HTR-8/SVneo (cell line): ENCODE measurements around the gene CCT2.

Experiments
- DNase-seq: peaks from one replicate; pipeline ENCODE4 v3.0.0; 2011; ENCODE audit warnings: low spot score, mixed read lengths; ENCODE audit not compliant: insufficient read length
- FAIRE-seq: peaks from 2 replicates; lab custom pipeline; 2011; peaks lifted over from hg19 to GRCh38; lab: Jason Lieb, UNC

Gene CCT2

DNA sequence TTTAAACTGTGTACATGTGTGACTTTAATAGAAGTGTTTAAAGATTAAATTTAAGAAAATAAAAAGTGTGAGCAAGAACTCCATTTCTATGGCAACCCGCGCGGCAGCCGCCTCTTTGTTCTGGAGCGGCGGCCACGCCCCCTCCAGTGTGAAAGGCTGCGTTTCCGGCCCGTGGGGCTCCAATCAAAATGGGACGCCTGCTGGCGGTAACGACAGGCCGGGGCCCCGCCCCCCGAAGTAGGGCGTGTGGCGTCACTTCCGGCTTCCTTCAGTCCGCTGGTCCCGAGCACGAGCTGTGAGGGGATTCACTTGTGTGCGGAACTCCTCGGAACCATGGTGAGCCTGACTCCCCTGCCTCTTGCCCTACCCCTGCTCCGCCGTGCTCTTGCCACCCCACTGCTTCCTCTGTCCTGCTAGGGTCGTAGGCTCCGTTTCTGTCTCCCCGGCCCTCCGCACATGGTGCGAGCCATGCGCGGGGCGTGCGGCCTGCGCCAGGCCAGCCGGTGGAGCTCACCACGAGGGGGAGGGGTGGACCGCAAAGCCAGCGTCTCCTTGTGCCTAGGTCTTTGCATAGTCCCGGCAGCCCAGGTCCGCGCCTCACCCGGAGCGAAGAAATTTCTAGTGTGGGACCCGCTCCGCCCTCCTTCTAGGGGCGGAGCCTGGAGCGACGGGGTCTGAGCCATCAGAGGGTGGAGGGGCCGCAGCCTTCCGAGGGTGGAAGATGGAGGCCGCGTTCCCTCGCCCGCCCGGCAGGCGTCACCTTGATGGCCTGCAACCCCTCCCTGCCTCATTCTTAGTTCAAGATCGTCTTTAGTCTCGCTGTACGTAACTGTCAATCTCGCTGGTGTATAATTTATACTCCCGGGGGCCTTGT is at the start of gene CCT2:
Gene CCT2, plus strand, starts transcription at position 271 of the 874 bp plus-strand sequence. Its CDS starts 63 bp downstream, at position 334.
- FAIRE-seq: peak; percentile 9
- peak; percentile 93 for DNase-seq

DNA sequence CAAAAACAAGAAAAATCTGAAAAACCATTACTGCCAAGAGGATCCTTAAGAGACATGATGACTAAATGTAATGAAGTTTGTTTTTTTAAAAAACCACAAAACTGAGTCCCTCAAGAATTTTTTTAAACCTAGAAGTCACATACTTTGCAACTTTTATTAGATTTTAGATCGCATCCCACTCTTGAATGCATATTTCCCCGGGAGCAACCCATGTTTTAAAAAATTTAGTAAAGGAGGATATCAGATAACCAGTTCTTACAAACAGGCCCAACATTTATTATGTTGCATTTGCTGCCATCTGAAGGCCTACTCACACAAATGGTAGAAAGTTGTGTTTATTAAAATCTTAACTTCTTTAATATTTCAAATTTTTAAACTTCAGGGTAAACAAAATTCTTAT is 44.3 kb upstream of the CCT2 start:
- DNase-seq (peak; percentile 44), FAIRE-seq (no peak)

- DNase-seq: no peak
- no peak for FAIRE-seq
Measured at GRCh38 chr12:69544087-69544486, 41.2 kb upstream of the CCT2 start.

GRCh38 chr12:69545081-69545480 is 40.2 kb upstream of the CCT2 start:
- FAIRE-seq (no peak), DNase-seq (no peak)

GRCh38 chr12:69546693-69547438 is 38.4 kb upstream of the CCT2 start:
- FAIRE-seq (no peak), DNase-seq (no peak)

- FAIRE-seq: no peak
- DNase-seq: no peak
Measured at GRCh38 chr12:69548687-69549086, 36.6 kb upstream of the CCT2 start.

- DNase-seq (no peak), FAIRE-seq (no peak)
Measured at GRCh38 chr12:69550569-69551350, 34.5 kb upstream of the CCT2 start.

- no peak for FAIRE-seq
- DNase-seq: peak; percentile 35
Measured at GRCh38 chr12:69553628-69554248, 31.5 kb upstream of the CCT2 start.

DNA sequence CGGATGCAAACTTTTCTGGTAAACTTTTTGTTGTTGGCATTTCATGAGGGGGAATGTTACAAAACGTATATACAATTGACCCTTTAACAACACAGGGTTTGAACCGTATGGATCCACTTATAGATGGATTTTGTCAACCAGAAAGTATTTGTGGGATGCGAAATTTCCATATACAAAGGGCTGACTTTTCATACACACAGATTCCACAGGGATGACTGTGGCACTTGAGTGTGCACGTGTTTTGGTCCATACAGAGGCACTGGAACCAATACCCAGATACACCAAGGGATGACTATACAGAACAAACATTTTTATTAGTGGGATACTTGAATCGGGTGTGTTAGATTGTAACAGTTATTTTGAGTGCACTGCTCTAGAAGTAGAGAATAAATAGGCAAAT is 29.8 kb upstream of the CCT2 start:
- peak; percentile 83 for FAIRE-seq
- DNase-seq: peak; percentile 76

- FAIRE-seq: no peak
- DNase-seq: no peak
Measured at GRCh38 chr12:69556383-69556782, 28.9 kb upstream of the CCT2 start.

DNA sequence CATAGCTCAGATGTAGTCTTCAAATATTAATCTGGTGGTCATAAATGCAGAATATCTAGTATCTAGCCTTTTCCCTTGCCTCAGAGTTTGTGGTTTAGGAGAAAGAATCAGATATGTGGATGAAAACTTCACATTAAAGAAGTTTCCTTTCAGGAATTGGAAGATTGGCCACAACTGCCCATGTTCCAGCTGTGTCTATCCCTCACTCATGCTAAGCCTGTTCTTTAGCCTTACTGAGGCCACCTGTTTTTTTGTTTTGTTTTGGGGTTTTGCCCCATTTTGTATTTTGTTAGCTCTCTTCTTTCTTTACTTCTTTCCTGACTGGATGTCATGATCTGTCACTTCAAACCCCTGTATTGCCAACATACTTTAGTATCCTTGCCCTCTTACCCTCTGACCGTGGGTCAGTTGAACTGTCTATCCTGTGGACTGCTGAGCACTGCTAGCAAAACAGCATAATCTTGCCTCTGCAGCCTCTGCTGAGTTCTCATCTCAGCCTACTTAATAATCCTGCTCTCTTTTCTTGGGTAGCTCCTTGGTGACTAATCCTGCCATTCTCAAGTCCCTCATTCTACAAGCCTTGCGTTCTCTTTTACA is 22.0 kb upstream of the CCT2 start:
- FAIRE-seq (no peak), DNase-seq (no peak)

- FAIRE-seq: no peak
Measured at GRCh38 chr12:69566603-69567002, 18.7 kb upstream of the CCT2 start.

GRCh38 chr12:69569236-69569635 is 16.0 kb upstream of the CCT2 start:
- FAIRE-seq (no peak), DNase-seq (no peak)

More at GRCh38 chr12:69566603-69567002, 18.7 kb upstream of the CCT2 start:
- no peak for DNase-seq

DNA sequence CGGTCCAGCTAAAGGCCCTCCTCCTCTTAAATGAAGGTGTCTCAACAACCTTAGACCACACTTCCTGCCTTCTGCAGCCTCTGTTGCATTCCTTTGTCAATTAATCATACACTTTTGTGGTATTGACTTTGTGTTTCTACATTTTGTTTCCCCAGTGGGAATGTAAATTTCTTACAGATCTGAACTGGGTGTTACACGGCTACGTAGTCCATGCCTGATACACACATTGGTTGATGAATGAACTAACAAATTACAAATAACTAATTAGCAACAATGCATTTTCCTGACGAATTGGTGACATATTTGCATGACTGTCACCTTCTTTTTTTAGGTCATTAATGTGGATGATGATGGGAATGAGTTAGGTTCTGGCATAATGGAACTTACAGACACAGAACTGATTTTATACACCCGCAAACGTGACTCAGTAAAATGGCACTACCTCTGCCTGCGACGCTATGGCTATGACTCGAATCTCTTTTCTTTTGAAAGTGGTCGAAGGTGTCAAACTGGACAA is 15.2 kb upstream of the CCT2 start:
- DNase-seq (peak; percentile 27), FAIRE-seq (no peak)

- FAIRE-seq: no peak
- DNase-seq: peak; percentile 32
Measured at GRCh38 chr12:69570545-69571399, 14.5 kb upstream of the CCT2 start.

DNA sequence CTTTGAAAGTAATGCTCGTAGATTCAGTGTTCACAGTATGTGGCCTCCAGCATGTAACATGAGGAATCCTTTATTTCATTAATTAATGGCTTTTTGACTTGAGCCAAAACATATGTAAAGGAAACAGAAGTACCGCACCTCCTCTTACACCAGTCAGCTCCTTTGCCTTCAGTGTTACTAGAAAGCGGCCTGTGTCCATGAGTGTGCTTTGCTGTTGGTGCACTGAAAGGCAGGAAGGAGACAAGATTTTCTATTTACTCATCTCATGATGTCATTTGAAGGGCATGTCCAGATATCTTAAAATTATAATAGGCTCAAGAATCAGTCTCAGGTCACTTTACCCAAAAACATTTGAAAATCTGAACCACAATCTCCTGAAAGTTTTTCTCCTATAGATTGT is 9.9 kb upstream of the CCT2 start:
- FAIRE-seq: no peak
- DNase-seq: no peak

GRCh38 chr12:69578283-69578682 is 7.0 kb upstream of the CCT2 start:
- FAIRE-seq: no peak
- DNase-seq: no peak

DNA sequence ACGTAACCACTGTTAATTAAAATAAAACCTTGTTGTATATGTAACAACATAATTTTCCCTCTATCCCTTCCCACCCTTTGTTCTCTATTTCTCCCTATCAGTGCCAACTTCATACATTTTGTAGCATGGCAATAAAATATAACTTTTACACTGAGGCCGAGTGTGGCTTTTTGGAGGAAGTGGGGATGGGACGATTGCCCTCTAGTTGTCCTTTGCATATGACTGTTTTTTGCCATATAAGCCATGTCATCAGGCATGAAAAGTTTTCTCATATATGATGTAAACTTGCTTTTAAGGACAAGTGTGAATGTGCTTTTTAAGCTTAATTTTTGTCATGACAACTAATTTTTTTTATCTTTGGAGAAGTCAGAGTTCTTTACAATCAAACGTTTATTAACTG is 6.2 kb upstream of the CCT2 start:
- DNase-seq: no peak
- no peak for FAIRE-seq

- DNase-seq (no peak), FAIRE-seq (no peak)
Measured at GRCh38 chr12:69580074-69580473, 5.2 kb upstream of the CCT2 start.
